HG03442 (cell line): ENCODE data around the gene DCTN3.

ENCODE experiments used
- ATAC-seq: cut with Tn5 transposase; IDR thresholded peaks from one replicate; pipeline ENCODE4 v1.9.1; 2021; ENCODE audit warnings: mild to moderate bottlenecking, moderate library complexity; ENCODE audit not compliant: unreplicated experiment

The DCTN3 gene

GRCh38 chr9:34624475-34625185, 4.3 kb upstream of the DCTN3 start:
- no peak for ATAC-seq

- no peak for ATAC-seq
Measured at GRCh38 chr9:34623374-34624235, 3.3 kb upstream of the DCTN3 start.

GRCh38 chr9:34615132-34615531, 5.2 kb downstream of the DCTN3 start:
- ATAC-seq = no peak

DNA sequence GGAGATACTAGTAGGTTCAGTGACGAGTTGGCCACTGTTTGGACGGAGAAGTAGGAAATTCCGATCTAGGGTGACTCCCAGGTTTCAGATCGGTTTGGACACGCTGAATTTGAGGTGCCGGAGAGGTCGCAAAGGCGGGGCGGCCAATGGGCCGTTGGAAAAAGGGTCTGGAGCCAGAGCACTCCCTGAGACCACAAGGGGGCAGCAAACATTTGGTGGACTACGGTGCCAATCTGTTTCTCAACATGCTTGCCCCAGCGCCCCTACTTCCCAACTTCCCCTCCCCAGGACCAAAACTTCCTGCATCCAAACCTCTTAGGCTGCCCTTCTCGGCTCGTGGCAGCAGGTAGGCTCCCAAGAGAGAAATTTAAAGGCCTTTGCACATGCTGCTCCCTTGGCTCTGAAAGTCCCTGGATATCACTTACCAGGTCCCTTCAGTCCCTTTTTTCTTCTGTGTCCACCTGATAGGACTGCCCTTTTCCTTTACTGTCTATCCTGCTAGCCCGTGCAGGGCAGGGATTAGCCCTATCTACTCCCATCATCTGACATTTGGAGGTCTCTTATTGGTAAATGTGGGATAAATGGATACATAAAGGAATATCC, 7.4 kb downstream of the DCTN3 start:
- no peak for ATAC-seq

DNA sequence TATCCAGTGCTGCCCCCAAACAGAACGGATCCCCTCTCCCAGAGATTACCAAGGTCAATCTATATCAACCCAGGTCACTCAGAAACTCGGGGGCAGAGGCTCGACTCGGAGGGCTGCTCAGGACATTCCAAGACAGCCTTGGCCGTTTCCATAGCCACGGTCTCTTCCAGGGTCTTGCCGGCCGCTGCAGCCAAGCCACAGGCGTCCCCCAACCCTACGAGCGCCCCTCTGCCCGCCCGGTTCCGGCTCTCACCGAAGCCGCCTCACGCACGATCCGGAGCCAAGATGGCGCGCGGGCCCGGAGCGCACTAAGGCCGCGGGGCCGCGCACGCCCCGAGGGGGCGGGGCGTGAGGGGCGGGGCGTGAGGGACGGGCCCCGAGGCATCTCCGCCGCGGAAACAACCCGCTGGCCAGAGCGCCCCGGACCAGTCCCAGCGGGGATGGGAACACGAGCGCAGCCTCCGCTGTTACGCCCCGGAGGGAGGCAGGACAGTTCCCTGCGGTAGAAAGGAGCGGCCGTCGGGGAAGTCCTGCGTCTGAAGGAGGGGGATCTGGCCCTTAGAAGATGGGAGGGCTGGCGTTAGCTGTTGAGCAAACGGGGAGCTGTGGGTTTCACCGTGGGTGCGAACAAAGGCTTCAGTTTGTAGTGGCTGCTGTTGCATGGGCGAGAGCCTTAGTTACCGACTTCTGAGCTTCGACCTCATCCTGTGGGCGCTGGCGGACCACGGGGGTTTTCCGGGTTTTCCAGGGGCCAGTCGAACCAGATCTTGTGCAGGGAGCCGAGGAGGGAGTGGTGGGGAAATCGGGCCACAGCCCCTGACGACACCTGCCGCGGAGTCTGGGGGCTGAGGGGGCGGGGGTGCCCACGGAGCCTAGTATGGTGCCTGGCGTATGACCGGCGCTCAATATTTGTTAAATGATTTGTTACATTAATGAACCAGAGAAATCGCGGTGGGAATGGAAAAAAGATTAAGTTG, 8.2 kb downstream of the DCTN3 start, which contains the start of gene RPP25L:
Gene RPP25L, minus strand, starts transcription at position 287 of the 977 bp plus-strand sequence. CDS start 801 bp downstream, outside the sequence.
- peak; percentile 83 for ATAC-seq

DNA sequence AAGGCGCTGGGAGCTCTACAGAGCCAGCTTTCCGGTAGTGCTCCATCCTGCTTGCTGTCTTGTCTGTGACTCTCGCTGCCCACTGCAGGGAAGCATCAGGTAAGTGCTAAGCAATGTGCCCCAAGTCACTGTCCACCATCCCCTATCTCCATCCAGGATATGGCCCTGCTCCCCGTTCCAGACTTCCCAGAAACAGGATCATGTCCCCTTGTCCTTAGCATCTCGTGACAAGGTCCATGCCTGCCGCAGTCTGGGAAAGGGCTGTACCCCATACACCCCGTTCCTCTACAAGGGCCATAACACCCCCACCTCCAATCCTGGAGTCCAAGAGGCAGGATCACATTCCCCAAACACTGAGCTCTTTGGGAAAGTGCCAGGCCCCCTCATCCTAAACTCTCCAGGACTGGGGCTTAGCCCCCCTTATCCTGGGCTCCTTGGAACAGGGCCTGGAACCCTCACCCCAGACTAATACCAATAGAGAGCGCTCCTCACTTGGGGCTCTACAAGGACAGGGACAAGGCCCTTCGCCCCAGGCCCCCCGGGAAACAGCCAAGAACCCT, 9.0 kb downstream of the DCTN3 start:
- peak; percentile 5 for ATAC-seq

GRCh38 chr9:34610434-34611206, 9.7 kb downstream of the DCTN3 start:
- no peak for ATAC-seq

GRCh38 chr9:34607331-34607730, 13.0 kb downstream of the DCTN3 start:
- no peak for ATAC-seq

- ATAC-seq = no peak
Measured at GRCh38 chr9:34606905-34607304, 13.4 kb downstream of the DCTN3 start.

GRCh38 chr9:34606190-34606589, 14.1 kb downstream of the DCTN3 start:
- ATAC-seq = no peak

DNA sequence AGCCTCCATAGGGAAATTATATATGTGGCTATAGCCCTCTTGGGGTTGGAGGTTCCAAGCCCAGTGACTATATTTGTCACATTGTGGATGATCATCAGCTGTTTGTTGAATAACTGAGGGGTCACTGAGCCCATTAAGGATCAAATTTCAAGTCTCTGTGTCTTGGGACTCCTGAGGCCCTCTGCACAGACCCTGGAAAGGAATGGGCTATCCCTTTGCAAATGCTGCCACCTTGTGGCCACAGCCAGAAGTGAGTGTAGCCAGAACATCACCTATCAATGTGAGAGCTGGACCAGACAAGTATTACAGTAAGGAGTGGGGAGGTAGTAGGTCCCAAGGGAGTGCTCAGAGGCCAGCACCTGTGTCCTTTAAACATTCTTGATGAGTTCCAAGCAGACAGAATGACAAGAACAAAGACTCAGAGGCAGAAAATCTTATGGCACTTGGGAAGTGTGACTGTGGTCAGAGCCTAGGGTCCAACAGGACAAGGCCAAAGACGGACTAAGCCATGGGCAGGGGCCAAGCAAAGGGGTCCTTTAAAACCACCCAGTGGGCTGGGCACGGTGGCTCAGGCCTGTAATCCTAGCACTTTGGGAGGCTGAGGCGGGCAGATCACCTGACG, 16.6 kb downstream of the DCTN3 start:
- peak; percentile 61 for ATAC-seq

DNA sequence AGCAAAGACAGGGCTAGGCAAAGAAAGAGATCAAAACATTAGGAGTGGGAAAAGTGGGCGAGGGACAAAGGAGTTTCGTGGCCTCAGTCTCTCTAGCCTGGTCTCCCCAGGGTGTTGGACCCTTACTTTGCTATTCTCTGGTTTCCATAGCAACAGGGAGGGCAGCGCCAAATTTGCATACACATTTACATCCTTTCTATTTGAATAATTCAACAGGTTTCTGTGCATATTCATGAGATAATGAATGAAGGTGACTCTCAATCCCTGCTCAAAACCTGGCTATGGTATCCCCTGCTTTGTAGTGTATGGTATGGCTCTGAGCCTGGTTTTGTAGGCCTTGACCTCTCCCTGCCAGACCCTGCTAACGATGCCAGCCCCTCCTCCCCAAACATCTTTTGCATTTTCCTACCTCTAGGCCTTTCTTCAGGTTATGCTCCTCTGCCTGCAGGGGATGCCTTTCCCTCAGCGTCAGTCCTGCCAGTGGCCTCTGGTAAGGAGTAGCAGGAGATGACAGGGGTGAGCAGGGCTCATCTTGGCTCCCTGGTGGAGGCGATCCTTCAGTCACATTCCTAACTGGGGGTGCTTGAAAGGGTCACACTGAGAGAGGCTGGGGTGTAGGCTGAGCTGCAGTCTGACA, 18.2 kb downstream of the DCTN3 start:
- ATAC-seq = no peak

DNA sequence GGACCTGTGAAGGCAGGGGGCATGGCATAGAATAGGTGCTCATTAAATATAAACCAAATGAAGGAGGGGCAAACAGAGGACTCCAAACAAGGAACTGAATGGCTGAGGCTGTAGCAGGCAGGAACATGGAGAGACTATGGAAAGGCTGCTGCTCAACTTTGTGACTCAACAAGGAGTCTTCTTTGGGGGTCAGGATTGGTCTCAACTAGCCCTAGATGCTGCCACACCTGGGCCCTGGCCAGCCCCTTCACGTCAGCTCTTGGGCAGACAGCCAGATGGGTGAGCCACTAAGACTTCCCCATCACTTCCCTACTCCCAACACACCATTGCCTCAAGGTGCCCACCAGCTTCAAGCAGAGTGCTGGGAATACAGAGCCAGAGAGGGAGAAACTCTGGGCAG, 19.4 kb downstream of the DCTN3 start:
- ATAC-seq = no peak

- no peak for ATAC-seq
Measured at GRCh38 chr9:34599546-34599945, 20.7 kb downstream of the DCTN3 start.

GRCh38 chr9:34594177-34594576, 26.1 kb downstream of the DCTN3 start:
- no peak for ATAC-seq

DNA sequence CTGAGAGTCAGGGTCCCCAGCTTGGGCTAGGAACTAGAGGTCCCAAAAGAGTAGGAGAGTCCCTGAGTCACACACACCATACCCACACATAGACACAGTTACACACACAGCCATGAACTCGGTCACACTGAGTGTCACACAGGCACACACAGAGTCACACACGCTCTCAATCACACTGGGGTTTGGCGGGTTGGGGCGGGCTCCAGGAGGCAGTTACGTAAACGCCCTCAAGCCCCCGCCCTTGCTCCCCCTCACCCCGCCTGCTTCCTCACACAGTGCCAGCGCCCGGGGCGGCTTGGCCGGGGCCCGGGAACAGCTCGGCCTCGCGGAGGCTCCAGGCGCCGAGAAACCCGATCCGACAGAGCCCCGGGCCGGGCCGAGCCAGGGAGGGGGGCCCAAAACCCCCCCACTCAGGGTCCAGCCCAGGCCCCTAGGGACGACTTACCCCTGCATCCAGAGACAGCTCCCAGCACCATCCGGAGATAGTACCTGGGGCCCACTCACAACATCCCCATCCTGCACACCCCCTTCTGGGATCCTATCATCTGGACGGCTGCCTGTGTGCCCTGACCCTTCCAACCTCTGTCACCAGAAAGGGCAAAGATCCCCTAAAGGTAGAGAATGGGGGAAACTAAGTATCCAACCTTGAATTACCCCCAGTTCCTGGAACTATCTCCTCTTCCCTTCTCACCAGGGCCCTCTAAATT, 27.2 kb downstream of the DCTN3 start:
- no peak for ATAC-seq

GRCh38 chr9:34591917-34592866, 28.1 kb downstream of the DCTN3 start:
- ATAC-seq = no peak
